ACC112 (cell line): Measurements from ENCODE around the gene YPEL5.
"Not testable (repeated sequence)": the region's sequence is repeated elsewhere in the genome, so short reads cannot be mapped to it uniquely, and the experiment has no call there.

ENCODE experiments used
- H2AFZ ChIP-seq: fragments of 200-600 bp; sonication (generic); one replicate; pipeline ENCODE4 v1.6.0; 2017; ENCODE audit warnings: antibody characterized with exemption, low read length; ENCODE audit not compliant: unreplicated experiment
- H3K27ac ChIP-seq: fragments of 200-600 bp; sonication (generic); 2 replicates; pipeline ENCODE4 v1.5.1; 2014; ENCODE audit warnings: low read depth, mild to moderate bottlenecking, antibody characterized with exemption, low read length, moderate library complexity
- H3K27me3 ChIP-seq: fragments of 200-600 bp; sonication (generic); 2 replicates; pipeline ENCODE4 v1.6.1; 2014; ENCODE audit warnings: mild to moderate bottlenecking, antibody characterized with exemption, low read length, moderate library complexity, mixed read lengths; ENCODE audit not compliant: insufficient read depth
- H3K36me3 ChIP-seq: fragments of 200-600 bp; sonication (generic); 2 replicates; pipeline ENCODE4 v1.6.1; 2016; ENCODE audit warnings: mild to moderate bottlenecking, antibody characterized with exemption, low read length, moderate library complexity, mixed read lengths; ENCODE audit not compliant: insufficient read depth
- H3K4me1 ChIP-seq: fragments of 200-600 bp; sonication (generic); one replicate; pipeline ENCODE4 v1.6.1; 2016; ENCODE audit warnings: low read length, mixed read lengths; ENCODE audit not compliant: insufficient read depth, unreplicated experiment, control insufficient read depth
- H3K4me3 ChIP-seq: fragments of 200-600 bp; sonication (generic); 2 replicates; pipeline ENCODE4 v1.5.1; 2014; ENCODE audit warnings: mild to moderate bottlenecking, low read depth, low read length
- H3K79me2 ChIP-seq: fragments of 200-600 bp; sonication (generic); one replicate; pipeline ENCODE4 v1.6.0; 2016; ENCODE audit warnings: low read length; ENCODE audit not compliant: control insufficient read depth, unreplicated experiment, insufficient read depth

The YPEL5 gene

DNA sequence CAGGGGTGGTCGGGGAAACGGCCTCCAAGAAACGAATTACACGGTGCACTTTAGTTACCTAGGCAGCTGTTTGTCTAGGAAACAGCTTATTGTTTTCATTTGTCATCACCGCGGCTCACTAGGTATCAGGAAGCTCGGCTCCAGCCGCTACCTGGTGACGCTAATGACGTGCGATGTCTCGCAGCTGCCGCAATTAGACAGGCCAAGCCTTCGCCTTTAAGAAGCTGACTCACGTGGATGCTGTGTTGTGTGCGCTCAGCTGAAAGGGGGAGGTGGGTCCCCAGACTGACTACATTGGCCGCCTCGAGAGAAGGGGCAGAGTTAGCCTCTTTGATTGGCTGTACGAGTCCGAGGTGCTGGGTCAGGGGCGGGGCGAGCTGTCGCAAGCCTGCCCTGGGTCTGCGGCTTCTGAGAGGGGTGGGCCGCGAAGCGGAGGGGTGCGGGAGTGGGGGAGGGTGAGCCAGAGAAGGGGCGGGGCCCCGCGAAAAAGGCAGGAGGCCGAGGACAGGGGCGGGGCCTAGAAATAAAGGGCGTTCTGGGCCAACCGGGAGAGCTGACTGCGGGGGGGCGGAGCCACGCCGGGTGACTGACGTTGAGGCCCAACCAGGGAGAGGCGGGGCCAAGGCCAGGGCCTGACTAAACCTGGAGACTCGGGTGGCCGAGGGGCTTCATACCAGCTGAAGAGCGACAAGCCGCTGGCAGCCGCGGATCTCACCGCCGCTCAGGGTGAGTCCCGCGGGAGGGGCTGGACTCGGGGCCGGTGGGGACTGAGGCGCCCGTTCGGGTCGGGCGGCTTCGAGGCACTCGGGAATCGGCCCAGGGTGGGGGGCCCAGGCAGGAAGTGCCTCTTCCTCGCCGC is at the start of gene YPEL5:
YPEL5 (plus strand) TSS at position 671 of the 859 bp plus-strand sequence. CDS start 9,645 bp downstream, outside the sequence.
- Histone ChIP-seq H3K27ac (peak within 1 kb of the TSS; percentile 81), H3K36me3 (peaks cover 12% of the 10 kb centered on the region; the same call in 1 of the 2 replicates), H3K4me3 (peak within 1 kb of the TSS; percentile 99), H3K4me1 (peaks cover 25% of the 10 kb centered on the region), H3K27me3 (no peaks in the 10 kb centered on the region), H2AFZ (peak within 1 kb of the TSS; percentile 86), H3K79me2 (peaks cover 30% of the 10 kb centered on the region)

DNA sequence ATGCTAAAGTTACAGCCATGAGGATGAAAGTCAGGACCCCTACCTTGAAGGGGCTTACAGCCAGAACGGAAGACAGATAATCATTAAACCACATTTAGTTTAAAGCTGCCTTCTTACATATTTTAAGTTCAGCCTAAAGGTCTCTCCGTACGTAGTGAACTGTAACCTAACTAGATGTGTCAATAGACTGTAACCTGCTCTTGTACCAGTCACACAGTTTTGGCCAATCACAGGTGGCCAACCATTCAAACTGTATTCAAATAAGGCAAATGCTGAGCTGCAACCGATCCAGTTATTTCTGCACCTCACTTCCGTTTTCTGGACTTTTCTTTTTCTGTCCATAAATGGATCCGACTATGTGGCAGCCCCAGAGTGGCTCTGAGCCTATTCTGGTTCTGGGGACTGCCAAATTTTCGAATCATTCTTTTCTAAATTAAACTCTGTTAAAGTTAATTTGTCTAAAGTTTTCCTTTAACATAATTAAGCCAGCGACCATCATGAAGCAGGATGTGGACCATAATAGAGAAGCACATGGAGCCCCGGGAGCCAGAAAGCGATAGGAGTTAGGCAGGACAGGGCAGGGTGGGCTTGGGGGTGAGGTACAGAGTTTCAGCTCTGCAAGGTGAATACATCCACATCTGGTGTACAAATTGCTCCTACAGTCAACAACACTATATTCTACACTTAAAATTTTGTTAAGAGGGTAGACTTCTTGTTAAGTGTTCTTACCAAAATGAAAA is 48.4 kb upstream of the YPEL5 start:
- H3K79me2 ChIP-seq = no peaks in the 10 kb centered on the region
- H3K27me3 ChIP-seq = peaks cover 48% of the 10 kb centered on the region
- no peak overlapping the region for H2AFZ ChIP-seq
- H3K4me1 ChIP-seq = no peaks in the 10 kb centered on the region
- no peak overlapping the region for H3K4me3 ChIP-seq
- no peak overlapping the region for H3K27ac ChIP-seq
- no peaks in the 10 kb centered on the region for H3K36me3 ChIP-seq

- H3K4me3 ChIP-seq, H2AFZ ChIP-seq, H3K79me2 ChIP-seq, H3K4me1 ChIP-seq, H3K36me3 ChIP-seq, H3K27ac ChIP-seq: not testable (repeated sequence)
- peaks cover 43% of the 10 kb centered on the region for H3K27me3 ChIP-seq
These were observed 47.4 kb upstream of the YPEL5 start for GRCh38 chr2:30099366-30099765.

DNA sequence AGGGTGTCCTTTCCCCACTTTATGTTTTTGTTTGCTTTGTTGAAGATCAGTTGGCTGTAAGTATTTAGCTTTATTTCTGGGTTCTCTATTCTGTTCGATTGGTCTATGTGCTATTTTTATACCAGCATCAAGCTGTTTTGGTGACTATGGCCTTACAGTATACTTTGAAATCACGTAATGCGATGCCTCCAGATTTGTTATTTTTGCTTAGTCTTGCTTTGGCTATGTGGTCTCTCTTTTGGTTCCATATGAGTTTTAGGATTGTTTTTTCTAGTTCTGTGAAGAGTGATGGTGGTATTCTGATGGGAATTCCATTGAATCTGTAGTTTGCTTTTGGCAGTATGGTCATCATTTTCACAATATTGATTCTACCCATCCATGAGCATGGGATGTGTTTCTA is 46.1 kb upstream of the YPEL5 start:
- H3K4me1 ChIP-seq, H3K4me3 ChIP-seq, H3K27ac ChIP-seq, H2AFZ ChIP-seq, H3K36me3 ChIP-seq, H3K79me2 ChIP-seq: not testable (repeated sequence)
- peaks cover 35% of the 10 kb centered on the region for H3K27me3 ChIP-seq

DNA sequence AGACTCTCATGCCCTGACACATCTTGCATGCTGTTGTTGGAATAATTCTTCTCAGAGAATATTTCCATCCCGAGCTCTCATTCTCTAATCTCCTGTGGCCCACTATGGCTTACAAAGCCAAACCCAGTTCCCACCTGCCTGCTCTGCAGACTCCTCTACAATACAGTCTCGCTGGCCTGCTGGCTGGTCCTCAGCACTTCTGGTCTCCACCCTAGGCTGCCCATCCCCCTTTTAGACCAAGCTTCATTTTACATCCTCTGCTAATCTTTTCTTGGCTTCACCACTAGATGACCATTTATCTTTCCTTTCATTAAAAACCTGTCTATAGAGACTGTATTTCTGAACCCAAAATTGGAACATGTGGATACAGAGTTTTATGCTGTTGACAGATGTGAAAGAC is 42.5 kb upstream of the YPEL5 start:
- Histone ChIP-seq H3K36me3 (no peaks in the 10 kb centered on the region), H3K4me1 (peaks cover 3% of the 10 kb centered on the region), H3K79me2 (no peaks in the 10 kb centered on the region), H3K4me3 (no peak overlapping the region), H3K27ac (no peak overlapping the region), H2AFZ (no peak overlapping the region), H3K27me3 (peaks cover 12% of the 10 kb centered on the region)

DNA sequence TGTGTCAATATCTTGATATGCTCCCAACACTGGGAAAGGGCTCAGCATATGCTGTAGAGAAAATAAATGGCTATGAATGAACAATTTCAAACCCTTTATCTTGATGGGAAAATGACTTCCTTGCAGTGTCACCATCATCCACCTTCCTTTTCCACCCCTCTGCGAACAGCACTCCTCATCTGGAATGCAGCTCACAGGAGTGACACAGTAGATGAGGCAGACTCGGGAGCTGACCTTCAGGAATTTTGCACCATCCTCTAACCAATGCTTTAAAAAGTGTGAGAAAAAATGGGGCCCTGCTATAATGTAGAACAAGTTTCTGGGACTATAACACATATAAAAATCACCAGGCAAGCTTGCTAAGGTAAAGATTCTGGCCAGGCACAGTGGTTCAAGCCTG is 41.3 kb upstream of the YPEL5 start:
- no peak overlapping the region for H3K27ac ChIP-seq
- no peak overlapping the region for H3K4me3 ChIP-seq
- H2AFZ ChIP-seq = no peak overlapping the region
- H3K4me1 ChIP-seq = peaks cover 7% of the 10 kb centered on the region
- H3K36me3 ChIP-seq = no peaks in the 10 kb centered on the region
- H3K27me3 ChIP-seq = peaks cover 12% of the 10 kb centered on the region
- H3K79me2 ChIP-seq = no peaks in the 10 kb centered on the region

DNA sequence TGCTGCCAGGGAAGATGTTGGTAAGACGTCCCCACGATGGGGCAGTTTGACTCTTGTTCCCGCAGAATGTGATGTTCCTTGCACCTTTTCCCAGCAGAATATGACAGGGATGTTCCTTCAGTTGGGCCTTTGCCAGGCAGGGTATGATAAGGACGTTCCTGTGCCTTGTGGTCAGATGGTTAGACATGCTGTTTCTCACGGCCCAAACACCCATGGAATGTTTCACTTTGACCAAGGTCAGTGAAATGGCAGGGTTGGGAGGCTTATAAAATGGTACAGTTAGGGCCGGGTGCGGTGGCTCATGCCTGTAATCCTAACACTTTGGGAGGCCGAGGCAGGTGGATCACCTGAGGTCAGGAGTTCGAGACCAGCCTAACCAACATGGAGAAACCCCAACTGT is 40.3 kb upstream of the YPEL5 start:
- Histone ChIP-seq H3K27me3 (peaks cover 12% of the 10 kb centered on the region), H3K79me2 (no peaks in the 10 kb centered on the region), H3K27ac (no peak overlapping the region), H3K4me3 (no peak overlapping the region), H3K4me1 (peaks cover 7% of the 10 kb centered on the region), H2AFZ (no peak overlapping the region), H3K36me3 (no peaks in the 10 kb centered on the region)

DNA sequence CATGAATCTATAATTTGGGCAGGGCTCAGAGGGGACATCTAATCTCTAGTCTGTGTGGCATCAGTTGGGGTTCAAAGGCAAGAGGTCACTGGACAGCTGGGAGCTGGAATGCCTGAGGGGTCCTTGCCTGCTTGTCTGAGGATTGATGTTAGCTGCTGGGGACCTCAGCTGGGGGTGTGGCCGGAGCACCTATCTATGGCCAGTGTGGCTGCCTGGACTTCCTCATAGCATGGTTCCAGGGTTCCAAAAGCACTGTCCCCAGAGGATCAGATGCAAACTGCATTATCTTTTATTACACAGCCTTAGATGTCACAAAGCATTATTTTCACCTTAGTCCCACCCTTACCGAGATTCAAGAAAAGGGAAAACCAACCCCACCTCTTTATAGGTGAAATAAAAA is 38.6 kb upstream of the YPEL5 start:
- H3K4me1 ChIP-seq = peaks cover 10% of the 10 kb centered on the region
- H3K4me3 ChIP-seq = no peak overlapping the region

GRCh38 chr2:30108851-30109250 is 38.0 kb upstream of the YPEL5 start:
- Histone ChIP-seq H3K4me1 (peaks cover 16% of the 10 kb centered on the region), H2AFZ (no peak overlapping the region), H3K36me3 (no peaks in the 10 kb centered on the region), H3K79me2 (no peaks in the 10 kb centered on the region), H3K27me3 (no peaks in the 10 kb centered on the region; the same call in 1 of the 2 replicates), H3K4me3 (no peak overlapping the region), H3K27ac (no peak overlapping the region)

More for the DNA sequence above, 38.6 kb upstream of the YPEL5 start:
- Histone ChIP-seq H2AFZ (no peak overlapping the region), H3K36me3 (no peaks in the 10 kb centered on the region), H3K79me2 (no peaks in the 10 kb centered on the region), H3K27me3 (no peaks in the 10 kb centered on the region; the same call in 1 of the 2 replicates), H3K27ac (no peak overlapping the region)

GRCh38 chr2:30109856-30110255 is 37.0 kb upstream of the YPEL5 start:
- peaks cover 22% of the 10 kb centered on the region for H3K4me1 ChIP-seq
- no peak overlapping the region for H3K4me3 ChIP-seq
- H2AFZ ChIP-seq = no peak overlapping the region
- H3K27ac ChIP-seq = no peak overlapping the region
- H3K27me3 ChIP-seq = no peaks in the 10 kb centered on the region
- H3K79me2 ChIP-seq = no peaks in the 10 kb centered on the region
- H3K36me3 ChIP-seq = no peaks in the 10 kb centered on the region
